ENCODE results near the gene LSM12.
"Not testable (repeated sequence)": the region's sequence is repeated elsewhere in the genome, so short reads cannot be mapped to it uniquely, and the experiment has no call there.

LSM12 gene

GRCh38 chr17:44023545-44024270 lies 42.8 kb downstream of the LSM12 start:
- no peaks in the 10 kb centered on the region for H3K27me3 ChIP-seq (ENCODE audit: control insufficient read depth, low read length)
- no peaks in the 10 kb centered on the region for H3K9me2 ChIP-seq (replicated peaks; ENCODE audit: control insufficient read depth, low read length)
- H4K20me1 ChIP-seq (ENCODE audit: control insufficient read depth, insufficient read depth, low read depth, low read length), result no peaks in the 10 kb centered on the region
- H3K4me2 ChIP-seq (ENCODE audit: low read length), result no peak overlapping the region
- no peaks in the 10 kb centered on the region; the same call in 1 of the 2 replicates for H3K36me3 ChIP-seq (ENCODE audit: control insufficient read depth, low read length)
- H3K4me3 ChIP-seq (ENCODE audit: low read length), result no peak overlapping the region
- no peaks in the 10 kb centered on the region for H3K79me2 ChIP-seq (ENCODE audit: control insufficient read depth, low read length)
- TF ChIP-seq CTCF (IDR thresholded peaks at IDR 0.05; ENCODE audit: low read depth, low read length, poor library complexity, severe bottlenecking) (no peak), EZH2phosphoT487 (IDR thresholded peaks at IDR 0.05; ENCODE audit: borderline replicate concordance, low read length) (no peak)
- no peaks in the 10 kb centered on the region for H3K9me3 ChIP-seq (ENCODE audit: control insufficient read depth, insufficient read depth, low read length)
- H3F3A ChIP-seq (ENCODE audit: control insufficient read depth, insufficient read depth), result no peaks in the 10 kb centered on the region
- H3K4me1 ChIP-seq (ENCODE audit: control insufficient read depth, low read length), result no peaks in the 10 kb centered on the region
- no peak overlapping the region for H3K27ac ChIP-seq (ENCODE audit: low read depth, low read length)

GRCh38 chr17:44022246-44022645 lies 44.2 kb downstream of the LSM12 start:
- H3K9me2 ChIP-seq (replicated peaks; ENCODE audit: control insufficient read depth, low read length), result no peaks in the 10 kb centered on the region
- H3K4me2 ChIP-seq (ENCODE audit: low read length), result no peak overlapping the region
- no peaks in the 10 kb centered on the region for H3K79me2 ChIP-seq (ENCODE audit: control insufficient read depth, low read length)
- no peaks in the 10 kb centered on the region for H3K9me3 ChIP-seq (ENCODE audit: control insufficient read depth, insufficient read depth, low read length)
- no peaks in the 10 kb centered on the region for H3F3A ChIP-seq (ENCODE audit: control insufficient read depth, insufficient read depth)
- H3K27me3 ChIP-seq (ENCODE audit: control insufficient read depth, low read length), result no peaks in the 10 kb centered on the region
- H3K27ac ChIP-seq (ENCODE audit: low read depth, low read length), result no peak overlapping the region
- no peaks in the 10 kb centered on the region for H4K20me1 ChIP-seq (ENCODE audit: control insufficient read depth, insufficient read depth, low read depth, low read length)
- TF ChIP-seq CTCF (IDR thresholded peaks at IDR 0.05; ENCODE audit: low read depth, low read length, poor library complexity, severe bottlenecking), result no peak
- TF ChIP-seq EZH2phosphoT487 (IDR thresholded peaks at IDR 0.05; ENCODE audit: borderline replicate concordance, low read length), result no peak
- no peaks in the 10 kb centered on the region for H3K4me1 ChIP-seq (ENCODE audit: control insufficient read depth, low read length)
- no peak overlapping the region for H3K4me3 ChIP-seq (ENCODE audit: low read length)
- H3K36me3 ChIP-seq (ENCODE audit: control insufficient read depth, low read length), result no peaks in the 10 kb centered on the region; the same call in 1 of the 2 replicates

- not testable (repeated sequence) for H3K4me1 ChIP-seq (ENCODE audit: control insufficient read depth, low read length); H3K9me3 ChIP-seq (ENCODE audit: control insufficient read depth, insufficient read depth, low read length); H3K4me3 ChIP-seq (ENCODE audit: low read length); H3K79me2 ChIP-seq (ENCODE audit: control insufficient read depth, low read length); H3K27ac ChIP-seq (ENCODE audit: low read depth, low read length); H3K27me3 ChIP-seq (ENCODE audit: control insufficient read depth, low read length); H3K36me3 ChIP-seq (ENCODE audit: control insufficient read depth, low read length); H4K20me1 ChIP-seq (ENCODE audit: control insufficient read depth, insufficient read depth, low read depth, low read length); H3K9me2 ChIP-seq (replicated peaks; ENCODE audit: control insufficient read depth, low read length); H3K4me2 ChIP-seq (ENCODE audit: low read length); H3F3A ChIP-seq (ENCODE audit: control insufficient read depth, insufficient read depth)
These were observed 45.2 kb downstream of the LSM12 start for GRCh38 chr17:44021227-44021626.

DNA sequence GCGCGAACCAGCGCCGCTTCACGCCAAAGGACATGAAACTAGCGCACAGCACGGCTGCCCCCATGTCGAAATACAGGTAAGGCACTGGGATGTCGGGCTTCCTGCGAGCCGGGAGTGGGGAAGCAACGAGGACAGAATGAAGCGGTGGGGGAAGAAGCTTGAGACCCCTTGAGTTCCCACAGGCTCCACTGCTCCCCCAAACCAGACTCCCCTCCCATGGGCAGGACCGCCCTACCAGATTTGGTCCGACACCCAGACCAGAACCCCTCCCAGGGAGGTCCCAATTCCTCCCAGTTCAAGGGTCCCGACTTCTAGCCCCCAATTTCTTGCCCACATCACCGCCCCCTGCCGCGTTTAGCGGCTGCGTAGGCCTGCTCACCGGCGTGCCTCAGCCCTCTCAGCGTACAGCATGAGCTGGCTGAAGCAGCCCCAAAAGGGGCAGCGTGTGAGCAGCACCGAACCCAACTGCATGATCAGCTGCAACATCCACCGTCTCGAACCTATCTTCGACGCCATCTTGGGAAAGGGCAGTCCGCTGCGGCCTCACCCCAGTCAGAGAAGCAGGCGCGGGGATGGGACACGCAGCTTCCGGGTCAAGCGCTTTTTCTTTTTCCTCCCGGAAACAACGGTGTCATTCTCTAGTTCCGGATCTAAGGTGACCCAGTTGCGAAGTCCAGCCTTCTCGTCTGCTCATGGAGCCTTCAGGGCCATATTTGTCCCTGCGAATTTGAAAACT lies 51.9 kb downstream of the LSM12 start, which contains the start of gene TMEM101:
Gene TMEM101 (minus strand): TSS at position 527 of the 736 bp plus-strand sequence. CDS start 11 bp downstream, at position 516.
- H3F3A ChIP-seq (ENCODE audit: control insufficient read depth, insufficient read depth), result no peaks in the 10 kb centered on the region
- H3K27me3 ChIP-seq (ENCODE audit: control insufficient read depth, low read length), result no peaks in the 10 kb centered on the region
- TF ChIP-seq EZH2phosphoT487 (IDR thresholded peaks at IDR 0.05; ENCODE audit: borderline replicate concordance, low read length), result no peak
- TF ChIP-seq CTCF (IDR thresholded peaks at IDR 0.05; ENCODE audit: low read depth, low read length, poor library complexity, severe bottlenecking), result no peak
- no peaks in the 10 kb centered on the region for H3K9me2 ChIP-seq (replicated peaks; ENCODE audit: control insufficient read depth, low read length)
- H4K20me1 ChIP-seq (ENCODE audit: control insufficient read depth, insufficient read depth, low read depth, low read length), result no peaks in the 10 kb centered on the region
- peaks cover 10% of the 10 kb centered on the region for H3K4me1 ChIP-seq (ENCODE audit: control insufficient read depth, low read length)
- H3K79me2 ChIP-seq (ENCODE audit: control insufficient read depth, low read length), result peaks cover 10% of the 10 kb centered on the region
- H3K27ac ChIP-seq (ENCODE audit: low read depth, low read length), result 0 out of 2 replicates have a peak within 1 kb of the TSS, but pooled peaks have one; percentile 13
- peak within 1 kb of the TSS; percentile 94 for H3K4me2 ChIP-seq (ENCODE audit: low read length)
- peaks cover 6% of the 10 kb centered on the region for H3K36me3 ChIP-seq (ENCODE audit: control insufficient read depth, low read length)
- H3K4me3 ChIP-seq (ENCODE audit: low read length), result peak within 1 kb of the TSS; percentile 96
- no peaks in the 10 kb centered on the region for H3K9me3 ChIP-seq (ENCODE audit: control insufficient read depth, insufficient read depth, low read length)
